ENCODE results near the gene BHLHA15. TPM values are rescaled to one million over a fixed set of nuclear protein-coding genes. Genes with fewer than 3 reads are reported as not detected.

Gene BHLHA15
- total RNA-seq, 1 donor from 2014 or later: not detected

GRCh38 chr7:98238076-98238475, 26.8 kb downstream of the BHLHA15 start:
- Histone ChIP-seq H3K4me3 (no peak overlapping the region), H3K4me1 (no peaks in the 10 kb centered on the region), H3K9me3 (replicated peaks) (no peaks in the 10 kb centered on the region), H3K36me3 (peaks cover 81% of the 10 kb centered on the region), H3K27ac (replicated peaks) (no peak overlapping the region), H3K27me3 (ENCODE audit: low read depth) (no peaks in the 10 kb centered on the region)
- TF ChIP-seq CTCF (IDR thresholded peaks at IDR 0.05; ENCODE audit: borderline replicate concordance): no peak
- no peak for DNase-seq
- intact Hi-C loops (cut with micrococcal nuclease): no loop called here

- no peaks in the 10 kb centered on the region for H3K4me1 ChIP-seq
- no peaks in the 10 kb centered on the region for H3K9me3 ChIP-seq (replicated peaks)
- intact Hi-C loops (cut with micrococcal nuclease): no loop called here
- no peak overlapping the region for H3K27ac ChIP-seq (replicated peaks)
- no peak for DNase-seq
- TF ChIP-seq CTCF (IDR thresholded peaks at IDR 0.05; ENCODE audit: borderline replicate concordance): no peak
- no peak overlapping the region for H3K4me3 ChIP-seq
- no peaks in the 10 kb centered on the region for H3K27me3 ChIP-seq (ENCODE audit: low read depth)
- peaks cover 81% of the 10 kb centered on the region for H3K36me3 ChIP-seq
These were observed 27.7 kb downstream of the BHLHA15 start for GRCh38 chr7:98238976-98239375.

- Histone ChIP-seq H3K4me1 (peaks cover 15% of the 10 kb centered on the region), H3K9me3 (replicated peaks) (no peaks in the 10 kb centered on the region), H3K27me3 (ENCODE audit: low read depth) (no peaks in the 10 kb centered on the region), H3K27ac (replicated peaks) (no peak overlapping the region), H3K4me3 (no peak overlapping the region), H3K36me3 (peaks cover 76% of the 10 kb centered on the region)
- no peak for DNase-seq
- intact Hi-C loops (cut with micrococcal nuclease): no loop called here
- TF ChIP-seq CTCF (IDR thresholded peaks at IDR 0.05; ENCODE audit: borderline replicate concordance): peak; percentile 80
These were observed 29.9 kb downstream of the BHLHA15 start for GRCh38 chr7:98240961-98241673.

DNA sequence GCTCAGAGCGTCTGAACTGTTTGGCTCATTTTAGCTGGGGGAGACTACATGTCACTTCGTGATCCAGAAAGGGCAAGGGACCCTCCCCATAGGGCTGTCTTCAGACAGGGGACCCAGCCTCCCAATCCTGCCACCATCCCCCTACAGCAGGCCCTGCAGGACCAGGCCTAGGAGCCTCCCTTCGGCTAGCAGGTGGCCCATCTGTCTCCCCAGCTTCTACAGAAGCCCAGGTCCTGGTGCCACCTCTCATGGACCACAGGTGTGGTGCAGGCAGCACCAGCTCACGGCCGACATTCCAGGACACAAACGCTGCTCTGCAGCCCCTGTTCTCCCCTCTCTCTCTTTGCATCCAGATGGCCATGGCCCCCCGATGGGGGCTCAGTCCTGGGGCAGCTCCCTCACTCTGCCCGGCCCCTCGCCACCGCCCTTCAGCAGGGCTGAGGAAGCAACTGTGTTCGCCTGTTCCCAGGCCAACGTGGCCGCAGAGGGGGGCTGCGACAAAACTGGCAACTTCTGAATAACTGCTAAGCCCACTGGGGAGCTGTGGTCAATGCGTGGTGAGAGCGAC, 30.5 kb downstream of the BHLHA15 start:
- peaks cover 22% of the 10 kb centered on the region for H3K4me1 ChIP-seq
- no peak for DNase-seq
- H3K4me3 ChIP-seq: no peak overlapping the region
- intact Hi-C loops (cut with micrococcal nuclease): no loop called here
- H3K27me3 ChIP-seq (ENCODE audit: low read depth): no peaks in the 10 kb centered on the region
- no peak for TF ChIP-seq CTCF (IDR thresholded peaks at IDR 0.05; ENCODE audit: borderline replicate concordance)
- no peaks in the 10 kb centered on the region for H3K9me3 ChIP-seq (replicated peaks)
- no peak overlapping the region for H3K27ac ChIP-seq (replicated peaks)
- peaks cover 69% of the 10 kb centered on the region for H3K36me3 ChIP-seq

- no peak for TF ChIP-seq CTCF (IDR thresholded peaks at IDR 0.05; ENCODE audit: borderline replicate concordance)
- no peak for DNase-seq
- Histone ChIP-seq H3K36me3 (peaks cover 66% of the 10 kb centered on the region), H3K27me3 (ENCODE audit: low read depth) (no peaks in the 10 kb centered on the region), H3K4me3 (no peak overlapping the region), H3K27ac (replicated peaks) (no peak overlapping the region), H3K4me1 (peaks cover 26% of the 10 kb centered on the region), H3K9me3 (replicated peaks) (no peaks in the 10 kb centered on the region)
- intact Hi-C loops (cut with micrococcal nuclease): no loop called here
These were observed 31.1 kb downstream of the BHLHA15 start for GRCh38 chr7:98242342-98242741.
